ENCODE measurements around the gene OR10C1.
"Not testable (repeated sequence)": the region's sequence is repeated elsewhere in the genome, so short reads cannot be mapped to it uniquely, and the experiment has no call there.

Gene OR10C1, protein sequence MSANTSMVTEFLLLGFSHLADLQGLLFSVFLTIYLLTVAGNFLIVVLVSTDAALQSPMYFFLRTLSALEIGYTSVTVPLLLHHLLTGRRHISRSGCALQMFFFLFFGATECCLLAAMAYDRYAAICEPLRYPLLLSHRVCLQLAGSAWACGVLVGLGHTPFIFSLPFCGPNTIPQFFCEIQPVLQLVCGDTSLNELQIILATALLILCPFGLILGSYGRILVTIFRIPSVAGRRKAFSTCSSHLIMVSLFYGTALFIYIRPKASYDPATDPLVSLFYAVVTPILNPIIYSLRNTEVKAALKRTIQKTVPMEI

DNA sequence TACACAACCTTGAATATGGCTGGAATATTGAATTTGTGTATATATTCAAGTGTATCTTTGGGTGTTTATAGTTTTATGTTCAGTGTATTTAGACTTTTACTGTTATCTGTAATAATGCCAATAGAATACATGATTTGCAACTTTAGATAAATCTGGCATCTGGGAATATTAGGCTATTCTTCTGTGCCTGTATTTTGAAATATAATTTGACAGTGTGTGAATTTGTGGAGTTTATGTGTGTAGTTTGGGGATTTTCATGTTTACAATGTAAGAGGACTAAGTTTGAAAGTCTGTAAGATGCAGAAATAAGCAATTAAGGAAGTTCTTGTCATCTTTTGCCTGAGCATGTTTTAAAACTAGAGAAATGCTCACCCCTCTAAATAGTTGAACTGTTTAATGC is at the start of gene OR10C1:
Gene OR10C1, plus strand, starts transcription at position 301 of the 400 bp plus-strand sequence. CDS start 710 bp downstream, outside the sequence.
- no peak for DNase-seq

DNA sequence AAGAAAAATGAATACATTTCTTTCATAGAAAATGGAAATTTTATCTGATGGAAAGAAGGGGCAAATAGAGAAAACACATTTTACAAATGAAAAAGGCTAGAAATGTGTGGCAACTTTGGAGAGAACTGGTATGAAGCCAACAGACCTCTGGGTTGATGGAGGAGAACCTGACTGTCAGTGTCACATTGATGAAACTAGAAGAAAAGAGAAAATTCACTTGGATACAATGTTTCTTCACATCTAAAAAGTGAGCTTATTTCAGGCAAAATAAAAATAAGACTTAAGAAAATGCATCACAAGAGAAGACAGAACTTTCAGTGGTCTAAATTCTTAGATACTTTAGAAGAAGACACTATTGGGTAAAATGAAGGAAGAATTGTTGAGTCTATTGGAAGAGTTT is 43.8 kb upstream of the OR10C1 start, which contains the start of gene OR12D2:
Gene OR12D2, plus strand, starts transcription at position 301 of the 400 bp plus-strand sequence. CDS start 1,069 bp downstream, outside the sequence.
- no peak for DNase-seq

DNA sequence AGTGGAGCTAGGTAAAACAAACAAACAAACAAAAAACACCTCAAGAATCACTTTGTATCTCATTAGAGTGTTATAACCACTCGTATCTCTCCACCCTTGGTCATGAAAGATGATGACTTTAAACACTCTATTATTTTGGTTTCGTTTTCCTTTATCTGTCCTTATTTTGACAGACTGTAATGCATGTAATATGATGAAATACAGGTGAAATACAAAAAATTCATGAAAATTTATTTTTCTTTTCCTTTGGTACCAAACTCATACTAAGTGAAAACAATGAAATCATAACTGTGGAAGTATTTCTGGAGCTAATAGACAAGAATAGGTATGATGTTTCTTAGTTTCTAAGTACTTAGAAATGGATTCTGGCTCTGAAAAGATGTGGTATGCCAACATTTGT is 39.6 kb upstream of the OR10C1 start:
- DNase-seq, result no peak

DNA sequence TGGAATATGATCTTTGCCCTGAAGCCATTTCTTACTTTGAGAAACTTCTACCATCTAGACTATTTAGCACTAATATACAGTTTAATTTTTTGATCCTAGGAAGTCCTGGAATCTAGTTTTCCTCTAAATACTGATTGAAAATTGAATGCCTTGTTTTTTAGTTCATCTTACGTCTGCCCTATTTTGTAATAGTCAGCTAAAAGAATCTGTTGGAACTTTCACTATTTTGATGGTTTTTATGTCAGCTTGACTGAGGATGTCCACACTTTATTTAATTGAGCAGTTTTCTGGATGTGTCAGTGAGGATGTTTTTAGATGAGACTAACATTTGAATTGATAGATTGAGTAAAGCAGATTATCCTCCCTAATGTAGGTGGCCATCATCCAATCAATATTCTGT is 35.3 kb upstream of the OR10C1 start:
- DNase-seq, result no peak

DNA sequence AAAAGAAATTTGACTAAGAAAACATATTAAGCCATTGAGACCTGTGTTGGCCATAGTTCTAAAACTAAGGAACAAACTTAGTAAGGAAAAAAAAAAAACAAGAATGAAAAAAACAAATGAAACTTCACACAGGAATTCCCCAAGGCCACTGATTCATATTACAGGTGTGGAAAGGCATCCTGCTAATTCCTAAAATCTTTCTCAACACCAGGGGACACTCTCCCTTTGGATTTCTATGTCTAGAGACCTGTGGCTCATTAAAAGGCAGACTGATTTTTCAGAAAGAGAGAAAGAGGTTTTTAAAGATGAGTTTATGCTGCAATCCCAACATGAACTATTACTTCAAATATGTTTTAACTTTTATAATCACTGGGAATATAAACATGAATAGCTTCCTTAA is 24.5 kb upstream of the OR10C1 start, which contains the start of gene OR12D1:
Gene OR12D1, plus strand, starts transcription at position 341 of the 400 bp plus-strand sequence.
- DNase-seq, result no peak

DNA sequence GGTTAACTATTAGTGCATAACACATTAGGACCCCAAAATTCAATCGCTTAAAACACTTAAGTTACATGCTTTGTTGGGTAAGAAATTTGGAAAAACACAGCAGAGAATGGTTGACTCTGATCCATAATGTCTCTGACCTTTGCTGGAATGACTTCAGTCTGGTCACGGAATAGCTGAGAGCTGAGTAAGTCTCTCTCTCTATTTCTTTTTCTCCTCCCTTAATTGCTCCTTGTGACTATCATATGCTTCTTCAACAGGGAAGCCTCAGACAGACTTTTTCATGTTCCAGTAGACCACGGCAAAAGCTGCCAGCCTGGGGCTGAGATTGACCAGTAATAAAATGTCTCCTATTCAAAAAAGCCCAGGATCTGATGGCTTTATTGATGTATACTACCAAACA is 19.6 kb upstream of the OR10C1 start:
- DNase-seq, result no peak

DNA sequence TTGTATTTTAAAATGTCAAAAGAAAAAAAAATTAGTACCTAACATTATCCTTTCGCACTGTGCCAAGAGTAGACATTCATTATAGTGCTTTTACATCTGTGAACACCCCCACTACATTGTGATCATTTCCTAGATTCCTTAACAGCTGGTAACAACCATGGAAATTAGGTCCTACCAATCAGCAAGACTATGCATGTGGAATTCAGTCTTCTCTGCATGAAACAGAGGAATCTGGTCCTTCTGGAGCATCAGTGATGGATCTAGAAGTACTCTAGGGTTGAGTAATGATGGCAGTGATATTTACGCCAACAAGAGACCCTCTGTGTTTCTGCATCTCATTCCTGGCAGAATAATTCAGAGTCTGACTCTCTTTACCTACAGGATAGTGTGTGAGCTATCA is 14.9 kb upstream of the OR10C1 start:
- no peak for DNase-seq

DNA sequence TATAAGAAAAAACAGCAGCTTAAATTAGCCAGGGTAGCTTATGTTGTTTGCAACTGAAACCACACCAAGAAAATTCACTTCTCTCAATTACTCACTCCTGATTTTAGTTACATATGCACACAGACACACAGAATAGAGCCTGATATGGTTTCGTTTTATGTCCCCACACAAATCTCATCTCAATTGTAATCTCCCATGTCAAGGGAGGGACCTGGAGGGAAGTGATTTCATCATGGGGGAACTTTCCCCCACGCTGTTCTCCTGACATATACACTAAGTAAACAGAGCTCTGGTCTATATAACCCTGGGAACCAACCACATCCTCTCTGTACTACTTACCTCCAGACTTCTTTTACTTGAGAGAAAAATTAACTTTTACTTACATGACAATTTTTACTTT is 14.5 kb upstream of the OR10C1 start:
- peak; percentile 40 for DNase-seq

DNA sequence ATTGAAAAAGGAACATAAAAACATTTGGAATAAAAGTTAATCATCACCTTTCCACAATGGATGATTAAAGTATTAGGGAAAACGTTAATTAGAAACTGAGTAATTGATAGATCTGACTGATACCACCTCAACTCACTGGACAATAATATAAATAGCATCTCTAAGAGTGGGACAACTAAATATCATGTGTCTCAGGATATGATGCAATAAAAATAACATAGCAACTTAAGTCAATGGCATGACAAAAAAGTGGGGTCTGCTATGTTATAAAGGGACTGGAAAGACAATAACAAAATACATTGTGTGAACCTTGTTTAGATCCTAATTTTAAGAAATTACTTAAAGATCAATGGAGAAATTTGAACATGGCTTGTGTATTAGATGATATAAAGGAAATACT is 14.0 kb upstream of the OR10C1 start:
- DNase-seq, result no peak

DNA sequence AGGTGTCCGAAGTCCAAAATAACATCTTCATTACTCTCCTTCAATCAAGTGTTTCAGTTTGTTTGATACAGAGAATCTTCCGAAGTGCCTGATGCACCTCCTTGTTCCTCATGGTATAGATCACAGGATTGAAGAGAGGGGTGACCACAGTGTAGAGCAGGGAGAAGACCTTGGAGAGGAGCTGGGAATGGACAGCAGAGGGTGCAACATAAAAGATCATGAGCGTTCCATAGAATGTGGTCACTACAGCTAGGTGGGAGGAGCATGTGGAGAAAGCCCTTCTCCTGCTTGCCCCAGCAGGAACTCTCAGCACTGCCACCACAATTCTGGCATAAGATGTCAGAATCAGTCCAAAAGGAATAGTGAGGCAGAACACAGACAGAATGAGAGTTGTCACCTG is 12.5 kb upstream of the OR10C1 start:
- DNase-seq, result no peak

DNA sequence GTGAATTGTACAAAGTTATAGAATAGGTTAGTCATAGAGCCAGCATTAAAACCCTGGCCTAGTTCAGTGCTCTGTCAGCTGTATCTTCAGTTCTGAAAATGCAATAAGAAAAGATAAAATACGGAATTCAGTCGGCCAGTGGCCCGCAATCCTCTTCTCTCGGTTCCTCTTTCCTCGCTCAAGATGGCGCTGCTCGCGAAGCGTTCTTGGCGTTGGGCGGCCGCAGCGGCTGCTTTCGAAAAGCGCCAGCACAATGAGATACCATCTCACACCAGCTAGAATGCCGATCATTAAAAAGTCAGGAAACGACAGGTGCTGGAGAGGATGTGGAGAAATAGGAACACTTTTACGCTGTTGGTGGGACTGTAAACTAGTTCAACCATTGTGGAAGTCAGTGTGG is 2.4 kb upstream of the OR10C1 start:
- not testable (repeated sequence) for DNase-seq

DNA sequence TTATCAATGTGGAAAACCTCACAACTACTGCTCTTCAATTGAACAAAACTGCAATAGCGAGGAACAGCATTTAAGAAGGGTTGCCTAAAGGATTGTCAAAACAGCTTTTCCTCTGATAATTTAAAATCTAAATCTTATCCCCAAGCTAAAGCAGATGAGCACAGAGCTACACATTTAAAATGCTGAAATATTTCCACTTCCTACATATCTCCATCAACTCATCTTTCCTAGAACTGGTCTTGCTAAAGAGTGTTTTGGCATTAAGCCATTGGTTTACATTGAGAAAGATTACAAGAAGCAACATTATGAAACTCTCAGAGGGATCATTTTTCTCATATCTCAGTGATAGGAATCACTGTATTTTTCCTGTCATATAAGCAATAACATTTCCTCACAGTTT is 3.6 kb downstream of the OR10C1 start:
- no peak for DNase-seq

DNA sequence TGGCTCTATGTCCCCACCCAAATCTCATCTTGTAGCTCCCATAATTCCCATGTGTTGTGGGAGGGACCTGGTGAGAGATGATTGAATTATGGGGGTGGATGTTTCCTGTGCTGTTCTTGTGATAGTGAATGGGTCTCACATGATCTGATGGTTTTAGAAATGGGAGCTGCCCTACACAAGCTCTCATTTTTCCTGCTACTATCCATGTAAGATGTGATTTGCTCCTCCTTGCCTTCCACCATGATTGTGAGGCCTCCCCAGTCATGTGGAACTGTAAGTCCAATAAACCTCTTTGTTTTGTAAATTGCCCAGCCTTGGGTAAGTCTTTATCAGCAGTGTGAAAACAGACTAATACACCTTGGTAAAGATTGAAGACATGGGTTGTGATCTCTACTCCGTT is 4.9 kb downstream of the OR10C1 start:
- DNase-seq, result not testable (repeated sequence)

DNA sequence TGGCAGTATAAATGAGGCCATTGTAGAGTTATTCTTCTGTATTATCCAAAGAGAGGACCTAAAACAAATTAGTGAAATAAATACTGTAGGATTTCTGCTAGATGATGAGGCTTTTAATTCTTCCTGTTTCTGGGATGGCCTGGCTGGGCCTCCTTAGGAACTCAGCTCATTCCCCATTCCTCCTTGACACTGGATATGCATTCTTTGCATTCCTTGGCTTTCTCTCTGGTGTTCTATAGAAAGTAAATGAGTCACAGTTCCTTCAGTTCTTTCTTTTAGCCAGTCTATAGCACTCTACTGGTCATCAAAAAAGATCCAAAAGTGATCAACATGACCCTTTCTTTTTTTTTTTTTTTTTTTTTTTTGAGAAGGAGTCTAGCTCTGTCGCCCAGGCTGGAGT is 8.6 kb downstream of the OR10C1 start:
- no peak for DNase-seq

DNA sequence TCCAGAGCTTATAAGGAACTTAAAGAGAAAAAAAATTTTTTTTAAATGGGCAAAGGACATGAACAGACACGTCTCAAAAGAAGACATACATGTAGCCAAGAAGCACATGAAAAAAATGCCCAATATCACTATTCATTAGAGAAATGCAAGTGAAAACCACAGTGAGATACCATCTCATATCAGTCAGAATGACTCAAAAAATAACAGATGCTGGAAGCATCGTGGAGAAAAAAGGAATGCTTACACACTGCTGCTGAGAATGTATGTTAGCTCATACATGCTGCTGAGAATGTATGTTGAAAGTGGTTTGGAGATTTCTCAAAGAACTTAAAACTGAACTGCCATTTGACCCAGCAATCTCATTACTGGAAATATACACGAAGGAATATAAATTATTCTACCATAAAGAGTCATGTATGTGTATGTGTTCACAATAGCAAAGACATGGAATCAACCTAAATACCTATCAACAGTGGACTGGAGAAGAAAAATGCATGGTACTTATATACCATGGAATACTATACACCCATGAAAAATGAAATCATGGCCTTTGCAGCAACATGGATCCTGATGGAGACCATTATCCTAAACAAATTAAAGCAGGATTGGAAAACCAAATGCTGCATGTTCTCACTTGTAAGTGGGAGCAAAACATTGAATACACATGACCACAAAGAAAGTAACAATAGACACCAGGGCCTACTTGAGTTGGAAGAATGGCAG is 12.5 kb downstream of the OR10C1 start:
- peak; percentile 1 for DNase-seq

DNA sequence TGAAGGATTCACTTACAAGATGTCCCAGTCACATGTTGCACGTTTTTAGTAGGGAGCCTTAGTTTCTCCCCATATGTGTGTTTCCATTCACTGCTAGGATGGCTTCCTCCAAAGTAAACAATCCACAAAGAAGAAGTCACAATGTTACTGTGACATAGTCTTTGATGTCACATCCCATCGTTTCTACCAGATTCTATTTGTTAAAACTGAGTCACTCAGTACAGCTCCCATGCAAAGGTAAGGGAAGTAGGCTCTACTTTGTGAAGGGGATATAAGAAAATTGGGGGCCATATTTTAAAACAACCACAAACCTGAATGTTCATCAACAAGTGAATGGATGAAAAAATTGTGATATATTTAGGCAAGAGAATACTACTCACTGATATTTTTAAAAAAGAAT is 17.9 kb downstream of the OR10C1 start, which contains the start of the genes OR11A1 and OR2H1:
Gene OR11A1, minus strand, starts transcription at position 101 of the 400 bp plus-strand sequence. CDS start 29,430 bp downstream, outside the sequence.
Gene OR2H1, plus strand, starts transcription at position 185 of the 400 bp plus-strand sequence. CDS start 4,615 bp downstream, outside the sequence.
- no peak for DNase-seq

DNA sequence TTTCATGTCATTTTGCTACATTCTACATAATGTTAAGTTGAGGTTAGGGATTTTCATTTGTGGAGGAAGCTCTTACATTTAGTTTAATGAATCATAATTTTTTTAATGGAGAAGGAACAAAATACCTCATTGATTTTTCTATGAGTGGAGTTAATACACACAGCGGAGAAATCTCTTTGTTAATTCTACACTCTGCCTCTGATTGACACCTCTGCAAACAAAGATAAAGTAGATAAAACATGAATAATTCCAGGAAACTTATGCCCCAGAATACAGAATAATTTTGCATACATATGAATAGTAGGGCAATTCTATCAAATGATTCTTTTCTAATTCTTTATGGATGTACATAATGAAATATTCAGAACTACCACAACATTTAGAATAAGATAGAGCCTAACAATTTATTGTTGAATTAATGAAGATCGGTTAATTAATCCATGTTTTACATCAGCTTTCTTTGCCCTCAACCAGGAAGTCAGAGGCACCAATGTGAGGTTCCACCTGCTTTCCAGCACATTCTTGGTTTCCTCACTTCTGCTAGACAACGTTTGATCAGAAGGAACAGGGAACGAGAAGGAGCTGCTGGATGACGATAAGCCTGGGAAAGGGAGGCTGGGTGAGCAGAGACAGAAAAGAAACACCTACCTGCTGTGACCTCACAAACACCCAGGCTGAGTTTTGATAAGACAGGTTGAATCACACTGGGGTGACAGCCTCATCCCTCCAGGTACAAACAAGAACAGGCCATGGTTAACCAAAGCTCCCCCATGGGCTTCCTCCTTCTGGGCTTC is 22.1 kb downstream of the OR10C1 start:
- DNase-seq, result no peak

DNA sequence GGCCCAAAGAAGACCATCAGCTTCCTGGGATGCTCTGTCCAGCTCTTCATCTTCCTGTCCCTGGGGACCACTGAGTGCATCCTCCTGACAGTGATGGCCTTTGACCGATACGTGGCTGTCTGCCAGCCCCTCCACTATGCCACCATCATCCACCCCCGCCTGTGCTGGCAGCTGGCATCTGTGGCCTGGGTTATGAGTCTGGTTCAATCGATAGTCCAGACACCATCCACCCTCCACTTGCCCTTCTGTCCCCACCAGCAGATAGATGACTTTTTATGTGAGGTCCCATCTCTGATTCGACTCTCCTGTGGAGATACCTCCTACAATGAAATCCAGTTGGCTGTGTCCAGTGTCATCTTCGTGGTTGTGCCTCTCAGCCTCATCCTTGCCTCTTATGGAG is 22.9 kb downstream of the OR10C1 start:
- no peak for DNase-seq

DNA sequence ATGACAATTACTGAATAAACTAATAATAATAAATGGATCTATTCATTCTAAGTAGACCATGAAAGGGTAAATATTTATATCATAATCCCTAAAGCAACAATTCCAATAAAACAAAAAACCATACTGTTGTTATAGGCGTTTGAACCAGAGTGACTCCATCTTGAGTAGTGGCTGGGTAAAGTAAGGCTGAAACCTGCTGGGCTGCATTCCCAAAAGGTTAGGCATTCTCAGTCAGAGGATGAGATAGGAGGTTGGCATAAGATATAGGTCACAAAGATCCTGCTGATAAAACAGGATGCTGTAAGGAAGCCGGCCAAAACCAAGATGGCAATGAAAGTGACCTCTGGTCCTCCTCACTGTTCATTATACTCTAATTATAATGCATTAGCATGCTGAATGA is 26.2 kb downstream of the OR10C1 start:
- DNase-seq, result no peak

DNA sequence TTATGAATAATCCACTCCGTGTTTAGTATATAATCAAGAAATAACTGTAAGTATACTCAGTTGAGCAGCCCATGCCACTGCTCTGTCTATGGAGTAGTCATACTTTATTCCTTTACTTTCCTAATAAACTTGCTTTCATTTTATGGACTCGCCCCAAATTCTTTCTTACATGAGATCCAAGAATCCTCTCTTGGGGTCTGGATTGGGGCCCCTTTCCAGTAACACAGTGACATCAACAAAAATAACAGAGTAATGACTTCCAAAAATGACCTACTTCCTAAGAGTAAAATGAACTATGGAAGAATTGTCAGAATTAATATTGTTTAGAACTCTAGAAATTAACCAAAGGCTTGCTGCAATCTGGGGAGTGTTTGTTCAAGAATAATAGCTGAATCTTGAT is 26.7 kb downstream of the OR10C1 start:
- no peak for DNase-seq

DNA sequence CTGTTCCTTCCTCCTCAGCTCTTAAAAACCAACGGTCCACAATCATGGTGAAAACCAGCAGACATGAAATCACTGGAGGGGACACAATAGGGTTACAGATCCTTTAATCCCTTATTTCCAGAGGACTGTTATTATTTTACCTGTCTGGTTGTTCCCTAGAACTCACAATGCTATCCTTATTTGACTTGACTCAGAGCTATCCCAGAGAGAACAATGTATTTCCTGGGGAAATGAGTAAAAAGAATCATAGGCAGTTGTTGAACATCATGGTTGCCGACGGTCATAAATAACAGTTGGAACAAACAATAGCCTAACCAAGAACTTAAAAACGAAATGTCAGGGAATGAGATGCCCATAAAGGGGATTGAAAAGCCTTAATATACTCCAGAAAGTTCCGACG is 27.1 kb downstream of the OR10C1 start:
- no peak for DNase-seq

DNA sequence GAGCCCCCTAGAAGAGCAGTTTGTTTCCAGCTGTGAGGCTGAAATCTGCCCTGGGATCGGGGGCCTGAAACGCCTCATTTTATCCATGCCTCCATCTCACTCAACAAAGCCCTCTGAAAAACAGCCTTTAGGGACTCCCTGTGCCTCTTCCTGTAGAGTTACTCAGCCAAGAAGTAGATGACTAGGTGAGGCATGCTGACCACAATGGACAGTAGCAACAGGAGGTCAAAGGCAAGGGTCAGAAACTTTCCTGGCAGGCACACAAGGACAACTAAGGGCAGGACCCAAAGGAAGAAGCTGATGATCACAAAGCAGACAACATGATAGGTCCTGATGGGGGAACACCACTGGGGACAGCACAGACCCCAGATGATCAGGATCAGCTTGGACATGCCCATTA is 35.9 kb downstream of the OR10C1 start:
- DNase-seq, result no peak

DNA sequence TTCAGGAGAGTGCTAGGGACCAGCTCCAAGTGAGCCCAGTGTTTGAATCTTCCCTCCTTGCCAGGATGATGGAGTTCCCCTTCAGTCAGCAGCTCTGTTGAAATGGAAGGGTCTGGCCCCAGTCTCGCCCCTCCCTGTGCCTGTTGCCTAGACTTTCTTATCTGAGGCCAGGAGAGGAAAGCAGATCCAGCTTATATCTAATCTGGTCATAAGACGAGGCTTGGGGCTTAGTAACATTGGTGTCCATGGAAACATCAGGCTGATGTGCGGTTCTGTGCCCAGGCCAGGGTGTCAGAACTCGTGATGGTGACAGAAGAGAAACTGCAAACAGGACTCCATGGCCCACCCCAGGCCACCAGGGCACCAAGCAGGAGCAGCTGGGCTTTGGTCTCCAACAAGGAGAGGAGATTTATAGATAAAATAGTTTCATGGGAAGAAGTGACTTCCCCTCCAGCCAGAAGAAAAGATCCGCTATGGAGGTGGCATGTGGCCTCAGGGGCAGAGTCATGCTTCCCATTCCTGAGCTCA is 38.9 kb downstream of the OR10C1 start:
- DNase-seq, result no peak
